Fibroblast of peridontal ligament (primary cell): ENCODE results near the gene GPR183.
"Not testable (repeated sequence)": the region's sequence is repeated elsewhere in the genome, so short reads cannot be mapped to it uniquely, and the experiment has no call there.

Experiments used
- DNase-seq: peaks from one replicate; pipeline ENCODE4 v3.0.0-alpha.2; 2010; ENCODE audit errors: extremely low read depth

The GPR183 gene

GRCh38 chr13:99270518-99270917 is 36.7 kb downstream of the GPR183 start:
- no peak for DNase-seq

GRCh38 chr13:99269627-99270241 is 37.5 kb downstream of the GPR183 start:
- peak; percentile 82 for DNase-seq

GRCh38 chr13:99268822-99269221 is 38.4 kb downstream of the GPR183 start:
- DNase-seq = no peak

GRCh38 chr13:99267927-99268326 is 39.3 kb downstream of the GPR183 start:
- DNase-seq = no peak

- DNase-seq = no peak
Measured at GRCh38 chr13:99266827-99267226, 40.4 kb downstream of the GPR183 start.

GRCh38 chr13:99265821-99266426 is 41.3 kb downstream of the GPR183 start:
- DNase-seq = peak; percentile 78

GRCh38 chr13:99265162-99265800 is 41.9 kb downstream of the GPR183 start:
- DNase-seq = no peak

- DNase-seq = no peak
Measured at GRCh38 chr13:99264051-99264450, 43.1 kb downstream of the GPR183 start.

- no peak for DNase-seq
Measured at GRCh38 chr13:99263126-99263785, 43.9 kb downstream of the GPR183 start.

- DNase-seq = no peak
Measured at GRCh38 chr13:99261059-99261458, 46.1 kb downstream of the GPR183 start.

GRCh38 chr13:99260216-99260615 is 47.0 kb downstream of the GPR183 start:
- no peak for DNase-seq

GRCh38 chr13:99258946-99259345 is 48.3 kb downstream of the GPR183 start:
- DNase-seq = no peak

- DNase-seq = no peak
Measured at GRCh38 chr13:99258210-99258860, 48.9 kb downstream of the GPR183 start, which contains the start of gene GPR18. TSS of gene GPR18 (minus strand) at chr13:99258379. CDS start at chr13:99255872, 2,507 bp downstream.

GRCh38 chr13:99257291-99257690 is 49.9 kb downstream of the GPR183 start:
- no peak for DNase-seq

- DNase-seq = peak; percentile 79
Measured at GRCh38 chr13:99256709-99257108, 50.5 kb downstream of the GPR183 start.

GRCh38 chr13:99256283-99256682 is 50.9 kb downstream of the GPR183 start:
- no peak for DNase-seq

GRCh38 chr13:99255271-99255670 is 51.9 kb downstream of the GPR183 start:
- no peak for DNase-seq

GRCh38 chr13:99254830-99255229 is 52.4 kb downstream of the GPR183 start:
- no peak for DNase-seq

GRCh38 chr13:99251921-99252320 is 55.3 kb downstream of the GPR183 start:
- DNase-seq = no peak

- no peak for DNase-seq
Measured at GRCh38 chr13:99250982-99251825, 56.0 kb downstream of the GPR183 start.

- DNase-seq = not testable (repeated sequence)
Measured at GRCh38 chr13:99249606-99250005, 57.6 kb downstream of the GPR183 start.
